Measurements from ENCODE around the gene MED17. TPM values are rescaled to one million over a fixed set of nuclear protein-coding genes. Genes with fewer than 3 reads are reported as not detected.

MED17 gene
- total RNA-seq, 1 donor from 2014 or later, result 9.3 TPM

- DNase-seq (ENCODE audit: low spot score) (no peak), ATAC-seq (no peak)
Measured at GRCh38 chr11:93814966-93815633, 31.0 kb downstream of the MED17 start.

- DNase-seq (ENCODE audit: low spot score) (no peak), ATAC-seq (no peak)
Measured at GRCh38 chr11:93817426-93818348, 33.6 kb downstream of the MED17 start.

- no peak for ATAC-seq
Measured at GRCh38 chr11:93819966-93820695, 36.0 kb downstream of the MED17 start.

GRCh38 chr11:93820847-93821246, 36.8 kb downstream of the MED17 start:
- ATAC-seq, result no peak
- no peak for DNase-seq (ENCODE audit: low spot score)

More at GRCh38 chr11:93819966-93820695, 36.0 kb downstream of the MED17 start:
- no peak for DNase-seq (ENCODE audit: low spot score)

- no peak for DNase-seq (ENCODE audit: low spot score)
- ATAC-seq, result no peak
Measured at GRCh38 chr11:93821617-93822016, 37.5 kb downstream of the MED17 start.

- DNase-seq (ENCODE audit: low spot score) (no peak), ATAC-seq (no peak)
Measured at GRCh38 chr11:93822359-93822758, 38.3 kb downstream of the MED17 start.

- no peak for ATAC-seq
- DNase-seq (ENCODE audit: low spot score), result no peak
Measured at GRCh38 chr11:93823210-93823609, 39.1 kb downstream of the MED17 start.

- ATAC-seq (no peak), DNase-seq (ENCODE audit: low spot score) (no peak)
Measured at GRCh38 chr11:93827363-93827762, 43.3 kb downstream of the MED17 start.

GRCh38 chr11:93829598-93829997, 45.5 kb downstream of the MED17 start:
- ATAC-seq, result no peak
- no peak for DNase-seq (ENCODE audit: low spot score)

- ATAC-seq (no peak), DNase-seq (ENCODE audit: low spot score) (no peak)
Measured at GRCh38 chr11:93831343-93832127, 47.5 kb downstream of the MED17 start.

- DNase-seq (ENCODE audit: low spot score) (no peak), ATAC-seq (no peak)
Measured at GRCh38 chr11:93832780-93833179, 48.7 kb downstream of the MED17 start.

GRCh38 chr11:93838967-93839366, 54.9 kb downstream of the MED17 start:
- ATAC-seq (no peak), DNase-seq (ENCODE audit: low spot score) (no peak)

- ATAC-seq (no peak), DNase-seq (ENCODE audit: low spot score) (no peak)
Measured at GRCh38 chr11:93840180-93840579, 56.1 kb downstream of the MED17 start.

GRCh38 chr11:93840981-93841380, 56.9 kb downstream of the MED17 start:
- no peak for ATAC-seq

GRCh38 chr11:93841446-93841845, 57.4 kb downstream of the MED17 start:
- DNase-seq (ENCODE audit: low spot score), result no peak

More at GRCh38 chr11:93840981-93841380, 56.9 kb downstream of the MED17 start:
- DNase-seq (ENCODE audit: low spot score), result no peak

GRCh38 chr11:93842034-93842433, 58.0 kb downstream of the MED17 start:
- ATAC-seq (no peak), DNase-seq (ENCODE audit: low spot score) (no peak)

More at GRCh38 chr11:93841446-93841845, 57.4 kb downstream of the MED17 start:
- no peak for ATAC-seq

- DNase-seq (ENCODE audit: low spot score), result no peak
- ATAC-seq, result no peak
Measured at GRCh38 chr11:93842461-93842860, 58.4 kb downstream of the MED17 start.

GRCh38 chr11:93843906-93844305, 59.8 kb downstream of the MED17 start:
- ATAC-seq (no peak), DNase-seq (ENCODE audit: low spot score) (no peak)

- ATAC-seq (no peak), DNase-seq (ENCODE audit: low spot score) (no peak)
Measured at GRCh38 chr11:93844568-93844967, 60.5 kb downstream of the MED17 start.
